Measurements from ENCODE around the gene GABPB2. TPM values are rescaled to one million over a fixed set of nuclear protein-coding genes. Genes with fewer than 3 reads are reported as not detected.

The GABPB2 gene
- polyA plus RNA-seq, 2 of the 4 experiments (the other 2 are of a cell fraction), result 2.4 to 9.9 TPM

GRCh38 chr1:151131701-151132334 lies 61.3 kb downstream of the GABPB2 start:
- no peaks in the 10 kb centered on the region for H3K9me3 ChIP-seq
- DNase-seq (ENCODE audit: low read depth in 1 of 2, low spot score in 1 of 2), result no peak
- TF ChIP-seq PBX3 (IDR thresholded peaks at IDR 0.05) (no peak), RNF2 (IDR thresholded peaks at IDR 0.05; ENCODE audit: borderline replicate concordance, low read depth) (no peak), SREBF2 (IDR thresholded peaks at IDR 0.05) (no peak), KDM5A (IDR thresholded peaks at IDR 0.05) (no peak), USF2 (IDR thresholded peaks at IDR 0.05) (no peak), HEYL (CRISPR knock-in tag; IDR thresholded peaks at IDR 0.05) (no peak), RCOR1 (IDR thresholded peaks at IDR 0.05; ENCODE audit: low read depth, low read length) (no peak), HOXB5 (CRISPR knock-in tag; IDR thresholded peaks at IDR 0.05) (no peak), MAZ (IDR thresholded peaks at IDR 0.05; ENCODE audit: borderline replicate concordance, low read depth, low read length) (no peak), RARB (CRISPR knock-in tag; IDR thresholded peaks at IDR 0.05) (no peak), EP300 (IDR thresholded peaks at IDR 0.05) (no peak), KDM1A (IDR thresholded peaks at IDR 0.05; ENCODE audit: low read depth) (no peak), NPAS2 (CRISPR knock-in tag; IDR thresholded peaks at IDR 0.05; ENCODE audit: borderline replicate concordance) (no peak), TFCP2L1 (CRISPR knock-in tag; IDR thresholded peaks at IDR 0.05) (no peak)
- ChIA-PET POLR2A (no interaction called here), CTCF (interaction anchor here (1.1 to 1.7 kb wide), 3 partner anchors 11 to 32 kb away, joined by 3 to 5 read pairs (median 3); partner anchors contain the start of gene TNFAIP8L2)
- ATAC-seq, result no peak
- no peak overlapping the region for H3K4me2 ChIP-seq
- no peak for FAIRE-seq
- no peak overlapping the region for H3K27ac ChIP-seq
- 83% methylated on average over 34 of the region's 39 CpGs for WGBS (ENCODE audit: missing lambda C conversion rate)
- H3K4me3 ChIP-seq, result no peak overlapping the region
- no peaks in the 10 kb centered on the region for H3K4me1 ChIP-seq

- Histone ChIP-seq H3K4me3 (no peak overlapping the region), H3K4me1 (no peaks in the 10 kb centered on the region), H3K27ac (no peak overlapping the region), H3K9me3 (no peaks in the 10 kb centered on the region), H3K4me2 (no peak overlapping the region)
- ChIA-PET CTCF (interaction anchor here (1.6 kb wide), 1 partner anchor 10 kb away, joined by 3 read pairs; no protein-coding TSS in a partner anchor), POLR2A (no interaction called here)
- WGBS (ENCODE audit: missing lambda C conversion rate), result 87% methylated on average over 37 of the region's 74 CpGs
- DNase-seq (ENCODE audit: low read depth in 1 of 2, low spot score in 1 of 2), result no peak
- no peak for FAIRE-seq
- ATAC-seq, result no peak
- TF ChIP-seq POLR2AphosphoS2 (conservative IDR thresholded peaks at IDR 0.05; ENCODE audit: low read length) (no peak), RARB (CRISPR knock-in tag; IDR thresholded peaks at IDR 0.05) (no peak), CBX2 (IDR thresholded peaks at IDR 0.05; ENCODE audit: borderline replicate concordance, low read depth) (no peak), CTCF (IDR thresholded peaks at IDR 0.05) (no peak), MAX (IDR thresholded peaks at IDR 0.05) (no peak), NR3C1 (IDR thresholded peaks at IDR 0.05) (no peak), EHMT2 (IDR thresholded peaks at IDR 0.05; ENCODE audit: low read depth) (no peak), TFCP2L1 (CRISPR knock-in tag; IDR thresholded peaks at IDR 0.05) (no peak), MYC (IDR thresholded peaks at IDR 0.05; ENCODE audit: borderline replicate concordance, low read length) (no peak)
These were observed 61.9 kb downstream of the GABPB2 start for GRCh38 chr1:151132335-151133017.

Data from A549 (cell line).